Prostate gland (tissue), 2 donors: ENCODE results near the gene CRYBB1.

ENCODE experiments used
- CTCF ChIP-seq, 4 experiments: fragments of 200-600 bp in 2 of 4; fragments of 450-650 bp in 2 of 4; sonication (generic) in 2 of 4; IDR thresholded peaks; 1 replicate in 3 of 4; 2 replicates in 1 of 4; pipeline ENCODE4 v1.5.1; 2016 to 2019; ENCODE audit warnings: antibody characterized with exemption in 4 of 4, mild to moderate bottlenecking in 2 of 4, moderate library complexity in 2 of 4
- POLR2A ChIP-seq: fragments of 450-650 bp; IDR thresholded peaks from one replicate; pipeline ENCODE4 v1.6.1; 2016; ENCODE audit warnings: antibody characterized with exemption, mild to moderate bottlenecking
- POLR2AphosphoS5 ChIP-seq: sonication (generic); formaldehyde crosslinking; IDR thresholded peaks from one replicate; pipeline ENCODE4 v1.6.1; 2017; ENCODE audit warnings: antibody characterized with exemption

GRCh38 chr22:26589367-26589844 lies 28.4 kb downstream of the CRYBB1 start:
- TF ChIP-seq CTCF (IDR thresholded peaks at IDR 0.05) (no peak), POLR2A (no peak), POLR2AphosphoS5 (no peak)
